Peyer's patch (tissue), 4 donors: Measurements from ENCODE around the gene CDC42BPA.

Experiments
- POLR2A ChIP-seq, 2 donors: fragments of 450-650 bp; IDR thresholded peaks; one replicate each; pipeline ENCODE4 v1.5.1; 2017; ENCODE audit warnings: antibody characterized with exemption in 2 of 2, mild to moderate bottlenecking in 2 of 2, moderate library complexity in 2 of 2
- TF ChIP-seq, protein P1 (sequence below), 6 experiments: fragments of 450-650 bp in 4 of 6; fragments of 200-600 bp in 2 of 6; sonication (generic) in 1 of 6; IDR thresholded peaks; one replicate each; pipeline ENCODE4 v1.5.1; 2017 to 2019; ENCODE audit warnings: antibody characterized with exemption in 6 of 6, mild to moderate bottlenecking in 3 of 6, moderate library complexity in 1 of 6

DNA sequence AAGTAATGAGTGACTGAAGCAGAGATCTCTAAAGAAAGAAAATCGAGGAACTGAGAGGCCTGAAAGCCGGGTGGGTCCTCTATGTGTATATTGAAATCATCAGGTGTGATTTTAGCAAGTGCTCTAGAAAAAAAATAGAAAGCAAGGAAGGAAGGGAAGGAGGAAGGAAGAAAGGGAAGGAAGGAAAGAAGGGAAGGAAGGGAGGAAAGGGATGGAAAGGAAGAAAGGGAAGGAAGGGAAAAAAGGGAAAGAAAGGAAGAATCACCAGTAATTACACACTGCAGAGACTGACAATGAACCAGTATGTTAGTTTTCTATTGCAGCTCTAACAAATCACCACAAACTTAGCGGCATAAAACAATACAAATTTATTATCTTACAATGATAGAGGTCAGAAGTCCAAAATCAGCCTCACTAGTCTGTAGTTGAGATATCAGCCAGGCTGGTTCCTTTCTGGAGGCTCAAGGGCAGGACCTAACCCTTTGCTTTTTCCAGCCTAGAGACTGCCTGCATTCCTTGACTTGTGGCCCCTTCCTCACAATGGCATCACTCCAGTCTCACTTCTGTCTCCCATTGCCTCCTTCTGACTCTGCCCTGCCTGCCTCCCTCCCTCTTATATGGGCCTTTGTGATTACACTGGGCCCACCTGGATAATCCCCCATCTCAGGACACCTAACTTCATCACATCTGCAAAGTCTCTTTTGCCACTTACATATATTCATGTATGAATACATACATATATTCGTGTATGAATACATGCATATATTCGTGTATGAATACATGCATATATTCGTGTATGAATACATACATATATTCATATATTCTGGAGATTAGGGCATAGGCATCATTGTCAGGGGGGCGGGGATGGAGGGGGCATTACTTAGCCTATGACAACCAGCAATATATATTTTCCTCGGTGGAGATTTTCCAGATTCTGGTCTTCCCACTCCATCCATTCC, 47.5 kb upstream of the CDC42BPA start:
- TF ChIP-seq, protein P1, sequence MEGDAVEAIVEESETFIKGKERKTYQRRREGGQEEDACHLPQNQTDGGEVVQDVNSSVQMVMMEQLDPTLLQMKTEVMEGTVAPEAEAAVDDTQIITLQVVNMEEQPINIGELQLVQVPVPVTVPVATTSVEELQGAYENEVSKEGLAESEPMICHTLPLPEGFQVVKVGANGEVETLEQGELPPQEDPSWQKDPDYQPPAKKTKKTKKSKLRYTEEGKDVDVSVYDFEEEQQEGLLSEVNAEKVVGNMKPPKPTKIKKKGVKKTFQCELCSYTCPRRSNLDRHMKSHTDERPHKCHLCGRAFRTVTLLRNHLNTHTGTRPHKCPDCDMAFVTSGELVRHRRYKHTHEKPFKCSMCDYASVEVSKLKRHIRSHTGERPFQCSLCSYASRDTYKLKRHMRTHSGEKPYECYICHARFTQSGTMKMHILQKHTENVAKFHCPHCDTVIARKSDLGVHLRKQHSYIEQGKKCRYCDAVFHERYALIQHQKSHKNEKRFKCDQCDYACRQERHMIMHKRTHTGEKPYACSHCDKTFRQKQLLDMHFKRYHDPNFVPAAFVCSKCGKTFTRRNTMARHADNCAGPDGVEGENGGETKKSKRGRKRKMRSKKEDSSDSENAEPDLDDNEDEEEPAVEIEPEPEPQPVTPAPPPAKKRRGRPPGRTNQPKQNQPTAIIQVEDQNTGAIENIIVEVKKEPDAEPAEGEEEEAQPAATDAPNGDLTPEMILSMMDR (IDR thresholded peaks at IDR 0.05), result no peak
- TF ChIP-seq POLR2A (IDR thresholded peaks at IDR 0.05), result no peak
